Erythroblast (primary cell): ENCODE results near the gene HID1.

Experiments used
- GATA1 ChIP-seq: IDR thresholded peaks from 2 replicates; pipeline ENCODE4 v1.6.1; 2011; ENCODE audit warnings: low read depth, mild to moderate bottlenecking, control low read depth, low read length, moderate library complexity
- POLR2A ChIP-seq: IDR thresholded peaks from 2 replicates; pipeline ENCODE4 v1.6.1; 2011; ENCODE audit warnings: mild to moderate bottlenecking, low read length

DNA sequence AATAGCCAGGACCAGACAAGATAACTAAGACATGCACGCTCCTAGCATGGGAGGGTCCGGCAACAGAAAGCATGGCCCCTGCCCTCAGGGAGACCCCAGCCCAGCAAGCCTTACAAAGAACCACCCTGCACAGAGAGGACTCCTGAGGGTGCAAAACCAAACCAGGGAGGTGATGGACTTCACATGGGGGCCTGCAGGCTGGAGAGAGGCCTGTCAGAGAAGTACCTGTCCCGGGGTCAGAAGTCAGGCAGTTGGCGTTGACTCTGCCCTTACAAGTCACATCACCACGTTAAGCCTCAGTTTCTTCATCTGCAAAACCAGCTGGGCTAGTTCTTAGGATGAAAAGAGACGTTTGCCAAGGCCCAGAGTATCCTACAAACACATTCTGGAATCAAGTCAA lies 43.8 kb downstream of the HID1 start:
- TF ChIP-seq POLR2A (no peak), GATA1 (no peak)
